ENCODE measurements around the gene DYNLL1. TPM values are rescaled to one million over a fixed set of nuclear protein-coding genes. Genes with fewer than 3 reads are reported as not detected.

DYNLL1 gene
- total and polyA plus RNA-seq, 9 donors, result 92.9 to 522 (median 256) TPM

DNA sequence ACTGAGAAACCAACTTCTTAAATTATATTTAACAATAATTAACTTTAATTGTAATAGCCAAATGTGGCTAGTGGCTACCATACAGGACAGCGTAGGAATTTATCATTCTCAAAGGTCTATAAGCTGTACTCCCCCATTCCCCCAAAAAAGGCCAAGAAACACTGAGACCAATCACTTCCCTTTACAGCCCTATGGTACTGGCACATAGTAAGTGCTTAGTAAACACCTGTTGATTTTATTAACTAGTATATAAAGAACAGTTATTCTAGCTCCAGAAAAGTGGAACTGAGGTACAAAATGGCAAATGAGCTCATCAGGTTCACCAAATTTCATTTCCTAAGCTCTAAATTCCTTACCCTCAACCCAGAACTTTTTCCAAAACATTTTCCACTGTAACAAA, 20.3 kb upstream of the DYNLL1 start:
- no peak for DNase-seq
- Histone ChIP-seq H3K4me3 (no peak overlapping the region), H3K9me3 (no peaks in the 10 kb centered on the region), H3K27me3 (no peaks in the 10 kb centered on the region), H3K4me1 (ENCODE audit: insufficient read depth) (peaks cover 2% of the 10 kb centered on the region), H3K36me3 (no peaks in the 10 kb centered on the region), H3K27ac (no peak overlapping the region)
- TF ChIP-seq POLR2A (IDR thresholded peaks at IDR 0.05), result no peak
- no peak for TF ChIP-seq EP300 (IDR thresholded peaks at IDR 0.05)
- TF ChIP-seq, protein P1, sequence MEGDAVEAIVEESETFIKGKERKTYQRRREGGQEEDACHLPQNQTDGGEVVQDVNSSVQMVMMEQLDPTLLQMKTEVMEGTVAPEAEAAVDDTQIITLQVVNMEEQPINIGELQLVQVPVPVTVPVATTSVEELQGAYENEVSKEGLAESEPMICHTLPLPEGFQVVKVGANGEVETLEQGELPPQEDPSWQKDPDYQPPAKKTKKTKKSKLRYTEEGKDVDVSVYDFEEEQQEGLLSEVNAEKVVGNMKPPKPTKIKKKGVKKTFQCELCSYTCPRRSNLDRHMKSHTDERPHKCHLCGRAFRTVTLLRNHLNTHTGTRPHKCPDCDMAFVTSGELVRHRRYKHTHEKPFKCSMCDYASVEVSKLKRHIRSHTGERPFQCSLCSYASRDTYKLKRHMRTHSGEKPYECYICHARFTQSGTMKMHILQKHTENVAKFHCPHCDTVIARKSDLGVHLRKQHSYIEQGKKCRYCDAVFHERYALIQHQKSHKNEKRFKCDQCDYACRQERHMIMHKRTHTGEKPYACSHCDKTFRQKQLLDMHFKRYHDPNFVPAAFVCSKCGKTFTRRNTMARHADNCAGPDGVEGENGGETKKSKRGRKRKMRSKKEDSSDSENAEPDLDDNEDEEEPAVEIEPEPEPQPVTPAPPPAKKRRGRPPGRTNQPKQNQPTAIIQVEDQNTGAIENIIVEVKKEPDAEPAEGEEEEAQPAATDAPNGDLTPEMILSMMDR (IDR thresholded peaks at IDR 0.05), result no peak
- intact Hi-C loops (cut with DNase I), result no loop called here
- 58 to 94% (median 81%) methylated on average over 1 of the region's 1 CpG for WGBS, 3 donors

DNA sequence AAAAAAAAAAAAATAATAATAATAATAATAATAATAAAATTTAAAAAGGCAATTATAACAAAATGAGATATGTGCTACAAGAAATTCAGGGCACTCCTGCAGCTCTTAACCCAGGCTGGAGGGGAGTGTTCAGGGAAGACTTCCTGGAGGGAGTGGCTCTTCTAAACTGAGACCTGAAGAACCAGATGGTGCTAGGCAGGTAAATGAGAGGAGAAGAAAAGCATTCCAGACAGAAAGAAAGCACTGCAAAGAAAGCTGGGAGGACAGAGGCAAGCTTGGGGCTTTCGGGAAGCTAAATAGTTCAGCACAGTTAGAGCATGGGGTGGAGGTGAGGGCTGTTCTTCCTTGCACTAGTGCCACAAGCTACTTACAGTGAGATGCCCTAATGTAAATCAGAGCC, 16.5 kb upstream of the DYNLL1 start:
- no peak overlapping the region for H3K27ac ChIP-seq
- intact Hi-C loops (cut with DNase I), result no loop called here

DNA sequence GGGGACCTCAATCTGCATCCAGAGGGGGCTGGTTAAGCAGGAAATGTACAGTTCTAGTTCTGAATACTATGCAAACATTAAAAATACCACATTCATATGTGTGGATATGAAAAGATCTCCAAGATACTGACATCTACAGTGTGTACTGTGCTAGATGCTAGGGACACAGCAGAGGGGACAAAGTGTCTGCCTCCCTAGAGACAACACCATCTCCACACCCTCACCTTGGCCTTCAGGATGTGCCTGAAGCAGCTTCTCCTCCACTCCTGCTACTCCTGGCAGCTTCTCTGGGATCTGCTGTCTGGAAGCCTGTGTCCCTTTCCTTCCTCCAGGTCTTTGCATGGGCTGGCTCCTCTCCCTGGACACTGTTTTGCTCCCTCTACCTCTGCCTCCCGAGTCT, 15.7 kb upstream of the DYNLL1 start:
- intact Hi-C loops (cut with DNase I), result no loop called here
- no peaks in the 10 kb centered on the region for H3K36me3 ChIP-seq
- no peak for DNase-seq
- H3K27ac ChIP-seq, result no peak overlapping the region
- H3K4me1 ChIP-seq (ENCODE audit: insufficient read depth), result no peaks in the 10 kb centered on the region
- H3K4me3 ChIP-seq, result no peak overlapping the region
- no peaks in the 10 kb centered on the region for H3K27me3 ChIP-seq
- 48 to 64% (median 52%) methylated on average over 1 of the region's 1 CpG for WGBS, 3 donors
- H3K9me3 ChIP-seq, result no peaks in the 10 kb centered on the region
- TF ChIP-seq EP300 (IDR thresholded peaks at IDR 0.05), result no peak
- TF ChIP-seq, protein P1 (IDR thresholded peaks at IDR 0.05), result no peak
- no peak for TF ChIP-seq POLR2A (IDR thresholded peaks at IDR 0.05)

More for the DNA sequence above, 16.5 kb upstream of the DYNLL1 start:
- Histone ChIP-seq H3K9me3 (no peaks in the 10 kb centered on the region), H3K4me3 (no peak overlapping the region), H3K4me1 (ENCODE audit: insufficient read depth) (no peaks in the 10 kb centered on the region), H3K36me3 (no peaks in the 10 kb centered on the region), H3K27me3 (no peaks in the 10 kb centered on the region)
- 97 to 100% (median 98%) methylated on average over 1 of the region's 1 CpG for WGBS, 3 donors
- DNase-seq, result no peak
- TF ChIP-seq EP300 (IDR thresholded peaks at IDR 0.05) (no peak), POLR2A (IDR thresholded peaks at IDR 0.05) (no peak)
- TF ChIP-seq, protein P1 (IDR thresholded peaks at IDR 0.05), result no peak

DNA sequence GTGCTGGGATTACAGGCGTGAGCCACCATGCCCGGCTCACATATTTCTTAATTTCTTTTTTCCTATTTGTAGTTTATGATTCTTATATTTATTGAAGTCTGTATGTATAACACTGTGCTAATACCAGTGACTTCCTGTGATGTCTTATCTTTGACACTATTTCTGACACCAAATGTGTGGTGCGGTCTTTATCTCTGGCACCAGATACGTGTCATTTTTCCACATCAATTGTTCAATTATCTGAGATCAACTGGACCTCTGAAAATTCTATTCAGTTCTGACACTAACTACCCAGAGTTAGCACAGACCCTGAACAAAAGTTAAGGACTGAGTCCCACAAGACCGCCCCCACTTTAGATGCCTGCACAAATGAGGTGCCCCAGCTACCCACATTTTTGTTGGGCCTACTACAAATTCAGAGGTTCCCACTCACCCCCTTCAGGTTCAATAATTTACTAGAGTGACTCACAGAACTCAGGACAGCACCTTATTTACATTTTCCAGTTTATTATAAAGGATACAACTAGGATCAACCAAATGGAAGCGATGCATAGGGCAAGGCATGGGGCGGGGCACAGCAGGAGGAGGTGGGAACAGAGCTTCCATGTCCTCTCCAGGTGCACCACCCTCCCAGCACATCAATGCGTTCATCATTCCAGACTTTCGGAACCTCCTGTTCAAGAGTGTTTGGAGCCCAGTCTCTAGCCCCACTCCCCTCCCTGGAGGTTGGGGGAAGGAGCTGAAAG, 14.7 kb upstream of the DYNLL1 start:
- Histone ChIP-seq H3K4me3 (no peak overlapping the region), H3K4me1 (ENCODE audit: insufficient read depth) (no peaks in the 10 kb centered on the region), H3K36me3 (no peaks in the 10 kb centered on the region), H3K9me3 (no peaks in the 10 kb centered on the region), H3K27me3 (no peaks in the 10 kb centered on the region), H3K27ac (no peak overlapping the region)
- no peak for DNase-seq
- TF ChIP-seq POLR2A (IDR thresholded peaks at IDR 0.05), result no peak
- TF ChIP-seq EP300 (IDR thresholded peaks at IDR 0.05), result no peak
- TF ChIP-seq, protein P1 (IDR thresholded peaks at IDR 0.05), result no peak
- intact Hi-C loops (cut with DNase I), result no loop called here
- 95 to 97% (median 97%) methylated on average over 9 of the region's 9 CpGs for WGBS, 3 donors
